HepG2 (cell line): ENCODE measurements around the gene GLDC. TPM values are rescaled to one million over a fixed set of nuclear protein-coding genes. Genes with fewer than 3 reads are reported as not detected.

ENCODE experiments used
- ATAC-seq: fragments of 200-7000 bp; cut with Tn5 transposase; 3 replicates; pipeline ENCODE4 v1.9.1; 2020; ENCODE audit warnings: mild to moderate bottlenecking, moderate library complexity
- BruUV-seq: library from RNA; stranded (reverse); fragments of 400-500 nt; replicated peaks from 2 replicates; lab custom pipeline; 2021; lab: Mats Ljungman, UMichigan
- CTCF ChIA-PET: fragments of 300-600 bp; formaldehyde crosslinking; extraction: SDS; loops from one replicate; lab custom pipeline; 2021; ENCODE audit warnings: low total read pairs, inconsistent platforms, low intra/inter-chr PET ratio; lab: Yijun Ruan, JAX
- POLR2A ChIA-PET: fragments of 350-600 bp; sonication (Branson Sonifier 250); formaldehyde crosslinking; loops from one replicate; lab custom pipeline; 2020; ENCODE audit warnings: antibody characterized with exemption, inconsistent platforms; lab: Yijun Ruan, JAX
- DNase-seq: peaks from one replicate; pipeline ENCODE4 v3.0.0-alpha.2; 2015; ENCODE audit warnings: low spot score
- FAIRE-seq: peaks from 3 replicates; lab custom pipeline; 2011; peaks lifted over from hg19 to GRCh38; lab: Jason Lieb, UNC
- H2AFZ ChIP-seq: one replicate; pipeline ENCODE4 v1.6.1; 2011; ENCODE audit warnings: low read length, inconsistent platforms
- H3K27ac ChIP-seq: fragments of 300-600 bp; 3 replicates; pipeline ENCODE4 v1.8.0; 2011; ENCODE audit warnings: mixed run types, mild to moderate bottlenecking, mixed read lengths, low read length, inconsistent platforms; ENCODE audit not compliant: insufficient read depth; ENCODE audit errors: extremely low read length
- H3K27me3 ChIP-seq, 2 experiments: fragments of 200-600 bp in 1 of 2; 2 replicates in 1 of 2; 3 replicates in 1 of 2; pipeline versions ENCODE4 v1.6.0 to v1.8.0; 2011; ENCODE audit warnings: low read length in 2 of 2, mild to moderate bottlenecking in 2 of 2, moderate library complexity in 2 of 2, inconsistent platforms in 1 of 2; ENCODE audit not compliant: insufficient read depth in 2 of 2, control insufficient read depth in 1 of 2
- H3K36me3 ChIP-seq, 2 experiments: fragments of 200-600 bp in 1 of 2; replicated peaks in 1 of 2; 2 replicates in 1 of 2; 3 replicates in 1 of 2; pipeline versions ENCODE4 v1.5.1 to v1.8.0; 2011; ENCODE audit warnings: low read length in 2 of 2, inconsistent platforms in 1 of 2; ENCODE audit not compliant: insufficient read depth in 2 of 2, control insufficient read depth in 1 of 2
- H3K4me1 ChIP-seq: 2 replicates; pipeline ENCODE4 v1.5.1; 2012; ENCODE audit warnings: low read length, inconsistent platforms; ENCODE audit not compliant: insufficient read depth
- H3K4me2 ChIP-seq: 2 replicates; pipeline ENCODE4 v1.6.0; 2011; ENCODE audit warnings: low read depth, low read length, inconsistent platforms
- H3K4me3 ChIP-seq, 3 experiments: fragments of 200-600 bp in 1 of 3; sonication (generic), shearing (Covaris generic) in 1 of 3; replicated peaks in 1 of 3; 2 replicates each; pipeline ENCODE4 v1.5.1; 2011 to 2016; ENCODE audit warnings: low read length in 3 of 3, inconsistent platforms in 2 of 3, low read depth in 2 of 3, mild to moderate bottlenecking in 2 of 3, control low read depth in 1 of 3, mixed read lengths in 1 of 3; ENCODE audit not compliant: insufficient read depth in 1 of 3
- H3K79me2 ChIP-seq: one replicate; pipeline ENCODE4 v1.6.1; 2011; ENCODE audit warnings: low read length, inconsistent platforms; ENCODE audit not compliant: insufficient read depth
- H3K9ac ChIP-seq: 2 replicates; pipeline ENCODE4 v1.6.0; 2011; ENCODE audit warnings: mild to moderate bottlenecking, low read depth, low read length, inconsistent platforms; ENCODE audit not compliant: insufficient read depth
- H3K9me3 ChIP-seq: 2 replicates; pipeline ENCODE4 v1.5.1; 2012; ENCODE audit warnings: mild to moderate bottlenecking, low read length
- H4K20me1 ChIP-seq: 2 replicates; pipeline ENCODE4 v1.6.0; 2011; ENCODE audit warnings: inconsistent platforms, mild to moderate bottlenecking, low read length, moderate library complexity; ENCODE audit not compliant: insufficient read depth
- NFATC3 ChIP-seq: sonication (generic); formaldehyde crosslinking; IDR thresholded peaks from 2 replicates; pipeline ENCODE4 v1.5.1; 2020; ENCODE audit warnings: mild to moderate bottlenecking, missing genetic modification reagents
- REL ChIP-seq: sonication (generic); formaldehyde crosslinking; conservative IDR thresholded peaks from 2 replicates; pipeline ENCODE4 v1.8.0; 2022; ENCODE audit warnings: mild to moderate bottlenecking, missing genetic modification reagents, moderate library complexity
- ZMYM3 ChIP-seq: sonication (generic); formaldehyde crosslinking; IDR thresholded peaks from 2 replicates; pipeline ENCODE4 v1.5.1; 2020; ENCODE audit warnings: mild to moderate bottlenecking, missing genetic modification reagents
- ZNF205 ChIP-seq: IDR thresholded peaks from 2 replicates; pipeline ENCODE4 v1.6.1; 2018; ENCODE audit warnings: missing biosample characterization, missing genetic modification reagents
- ZNF766 ChIP-seq: sonication (generic); formaldehyde crosslinking; IDR thresholded peaks from 2 replicates; pipeline ENCODE4 v1.5.0; 2020; ENCODE audit warnings: missing genetic modification reagents, borderline replicate concordance
- ZNF777 ChIP-seq: sonication (generic); formaldehyde crosslinking; IDR thresholded peaks from 2 replicates; pipeline ENCODE4 v1.4.0; 2020; ENCODE audit warnings: missing genetic modification reagents
- ZSCAN22 ChIP-seq: sonication (generic); formaldehyde crosslinking; IDR thresholded peaks from 2 replicates; pipeline ENCODE4 v1.4.0; 2020; ENCODE audit warnings: mild to moderate bottlenecking, missing genetic modification reagents
- WGBS: methylation state at CpG from one replicate; pipeline ENCODE4 v1.1.6; 2017; ENCODE audit warnings: low lambda C conversion rate; 5-methylcytosine and 5-hydroxymethylcytosine counted together
- in situ Hi-C: cut with HindIII; loops from 2 replicates; pipeline ENCODE4 v1.10.0; 2017; ENCODE audit warnings: low pct_unique_long_range_greater_than_20kb; ENCODE audit not compliant: extremely low pct_ligation_motif_present
- intact Hi-C: fragments of 100-400 bp; cut with micrococcal nuclease; formaldehyde crosslinking; loops from one replicate; pipeline ENCODE4 v1.10.0; 2022; ENCODE audit not compliant: unreplicated experiment
- polyA plus RNA-seq, 8 experiments: library from polyadenylated mRNA; depleted of rRNA in 3 of 8; stranded (reverse) in 7 of 8; unstranded in 1 of 8; fragments of >200 nt; fragmentation: Illumina TruSeq in 4 of 8; extraction: Trizol in 4 of 8; gene quantifications; 2 replicates each; pipeline versions ENCODE4 v1.2.1 to v1.2.3, GENCODE V29; 2011 to 2016; ENCODE audit warnings: low read depth in 4 of 8, missing spikeins in 1 of 8, mixed read lengths in 1 of 8; ENCODE audit not compliant: insufficient read depth in 1 of 8
- total RNA-seq, 5 experiments: library from RNA; depleted of rRNA; stranded (reverse); fragments of >200 nt; fragmentation: Illumina TruSeq; extraction: Trizol; gene quantifications; 2 replicates each; pipeline ENCODE4 v1.2.3, GENCODE V29; 2016; ENCODE audit warnings: low read depth in 1 of 5
- TF ChIP-seq, protein P1 (sequence below): sonication (generic); formaldehyde crosslinking; IDR thresholded peaks from 2 replicates; pipeline ENCODE4 v1.4.0; 2020; ENCODE audit warnings: mild to moderate bottlenecking, missing genetic modification reagents
- TF ChIP-seq, protein P2 (sequence below): sonication (generic); formaldehyde crosslinking; IDR thresholded peaks from 2 replicates; pipeline ENCODE4 v1.4.0; 2020; ENCODE audit warnings: missing genetic modification reagents, borderline replicate concordance
- TF ChIP-seq, protein P3 (sequence below): sonication (generic); formaldehyde crosslinking; IDR thresholded peaks from 2 replicates; pipeline ENCODE4 v1.4.0; 2020; ENCODE audit warnings: missing genetic modification reagents

The GLDC gene
- total and polyA plus RNA-seq, 2 of the 13 experiments (the other 11 are each of a cell fraction or from before 2014, with no cell fraction given), result 59.3 to 115 TPM

DNA sequence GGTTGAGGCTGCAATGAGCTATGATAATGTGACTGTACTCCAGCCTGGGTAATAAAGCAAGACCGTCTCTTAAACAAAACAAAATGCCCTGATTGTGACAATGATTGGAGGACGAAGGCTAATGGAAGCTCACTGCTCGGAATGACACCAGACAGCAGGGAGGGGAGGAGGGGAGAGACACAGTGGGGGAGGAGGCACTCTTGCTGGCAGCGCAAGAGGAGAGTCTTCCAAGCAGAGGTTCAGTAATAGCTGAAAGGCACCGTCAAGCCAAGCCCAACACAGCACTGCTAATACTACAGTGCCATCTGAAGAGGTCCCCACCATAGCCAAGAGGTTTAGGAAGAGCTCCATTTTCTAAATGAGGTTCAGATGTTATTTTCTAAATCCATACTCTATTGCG is 102.3 kb downstream of the GLDC start:
- TF ChIP-seq, protein P1, sequence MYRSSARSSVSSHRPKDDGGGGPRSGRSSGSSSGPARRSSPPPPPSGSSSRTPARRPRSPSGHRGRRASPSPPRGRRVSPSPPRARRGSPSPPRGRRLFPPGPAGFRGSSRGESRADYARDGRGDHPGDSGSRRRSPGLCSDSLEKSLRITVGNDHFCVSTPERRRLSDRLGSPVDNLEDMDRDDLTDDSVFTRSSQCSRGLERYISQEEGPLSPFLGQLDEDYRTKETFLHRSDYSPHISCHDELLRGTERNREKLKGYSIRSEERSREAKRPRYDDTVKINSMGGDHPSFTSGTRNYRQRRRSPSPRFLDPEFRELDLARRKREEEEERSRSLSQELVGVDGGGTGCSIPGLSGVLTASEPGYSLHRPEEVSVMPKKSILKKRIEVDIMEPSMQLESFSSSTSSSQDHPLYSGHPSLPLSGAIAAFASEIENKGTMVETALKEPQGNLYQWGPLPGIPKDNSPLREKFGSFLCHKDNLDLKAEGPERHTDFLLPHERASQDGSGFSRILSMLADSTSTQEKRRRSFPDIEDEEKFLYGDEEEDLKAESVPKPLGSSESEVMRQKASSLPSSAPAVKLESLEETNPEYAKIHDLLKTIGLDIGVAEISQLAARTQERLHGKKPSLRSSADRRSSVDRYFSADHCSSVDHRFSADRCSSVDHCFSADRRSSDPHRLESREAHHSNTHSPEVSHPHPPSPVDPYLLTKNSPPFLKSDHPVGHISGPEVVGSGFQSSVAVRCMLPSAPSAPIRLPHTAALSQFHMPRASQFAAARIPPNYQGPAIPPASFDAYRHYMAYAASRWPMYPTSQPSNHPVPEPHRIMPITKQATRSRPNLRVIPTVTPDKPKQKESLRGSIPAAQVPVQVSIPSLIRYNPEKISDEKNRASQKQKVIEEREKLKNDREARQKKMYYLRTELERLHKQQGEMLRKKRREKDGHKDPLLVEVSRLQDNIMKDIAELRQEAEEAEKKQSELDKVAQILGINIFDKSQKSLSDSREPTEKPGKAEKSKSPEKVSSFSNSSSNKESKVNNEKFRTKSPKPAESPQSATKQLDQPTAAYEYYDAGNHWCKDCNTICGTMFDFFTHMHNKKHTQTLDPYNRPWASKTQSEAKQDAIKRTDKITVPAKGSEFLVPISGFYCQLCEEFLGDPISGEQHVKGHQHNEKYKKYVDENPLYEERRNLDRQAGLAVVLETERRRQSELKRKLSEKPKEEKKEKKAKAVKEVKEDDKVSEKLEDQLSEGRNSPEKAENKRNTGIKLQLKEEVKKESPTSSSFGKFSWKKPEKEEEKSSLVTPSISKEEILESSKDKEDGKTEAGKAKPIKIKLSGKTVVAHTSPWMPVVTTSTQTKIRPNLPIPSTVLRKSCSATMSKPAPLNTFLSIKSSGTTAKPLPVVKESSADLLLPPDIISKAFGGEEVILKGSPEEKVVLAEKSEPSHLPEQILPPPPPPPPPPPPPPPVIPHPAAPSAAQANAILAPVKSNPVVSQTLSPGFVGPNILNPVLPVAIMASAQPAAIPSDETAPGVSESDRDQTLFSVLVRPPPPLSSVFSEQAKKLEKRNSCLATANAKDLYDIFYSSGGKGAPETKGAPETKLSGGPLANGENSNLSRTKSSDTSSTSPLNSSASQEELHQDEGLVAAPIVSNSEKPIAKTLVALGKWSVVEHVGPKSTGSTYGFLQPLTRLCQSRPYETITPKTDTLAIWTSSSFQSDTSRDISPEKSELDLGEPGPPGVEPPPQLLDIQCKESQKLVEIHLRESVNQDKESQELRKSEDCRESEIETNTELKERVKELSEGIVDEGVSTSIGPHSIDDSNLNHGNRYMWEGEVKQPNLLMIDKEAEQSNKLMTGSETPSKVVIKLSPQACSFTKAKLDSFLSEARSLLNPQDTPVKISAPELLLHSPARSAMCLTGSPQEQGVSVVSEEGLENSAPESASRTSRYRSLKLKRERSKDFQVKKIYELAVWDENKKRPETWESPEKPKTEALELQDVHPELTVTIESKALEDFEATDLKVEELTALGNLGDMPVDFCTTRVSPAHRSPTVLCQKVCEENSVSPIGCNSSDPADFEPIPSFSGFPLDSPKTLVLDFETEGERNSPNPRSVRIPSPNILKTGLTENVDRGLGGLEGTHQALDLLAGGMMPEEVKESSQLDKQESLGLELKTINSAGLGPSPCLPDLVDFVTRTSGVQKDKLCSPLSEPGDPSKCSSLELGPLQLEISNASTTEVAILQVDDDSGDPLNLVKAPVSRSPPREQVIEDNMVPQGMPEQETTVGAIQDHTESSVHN, result no peak
- TF ChIP-seq ZMYM3 (CRISPR knock-in tag), result no peak
- no peak for TF ChIP-seq ZSCAN22
- TF ChIP-seq REL (CRISPR knock-in tag), result no peak
- TF ChIP-seq, protein P2, sequence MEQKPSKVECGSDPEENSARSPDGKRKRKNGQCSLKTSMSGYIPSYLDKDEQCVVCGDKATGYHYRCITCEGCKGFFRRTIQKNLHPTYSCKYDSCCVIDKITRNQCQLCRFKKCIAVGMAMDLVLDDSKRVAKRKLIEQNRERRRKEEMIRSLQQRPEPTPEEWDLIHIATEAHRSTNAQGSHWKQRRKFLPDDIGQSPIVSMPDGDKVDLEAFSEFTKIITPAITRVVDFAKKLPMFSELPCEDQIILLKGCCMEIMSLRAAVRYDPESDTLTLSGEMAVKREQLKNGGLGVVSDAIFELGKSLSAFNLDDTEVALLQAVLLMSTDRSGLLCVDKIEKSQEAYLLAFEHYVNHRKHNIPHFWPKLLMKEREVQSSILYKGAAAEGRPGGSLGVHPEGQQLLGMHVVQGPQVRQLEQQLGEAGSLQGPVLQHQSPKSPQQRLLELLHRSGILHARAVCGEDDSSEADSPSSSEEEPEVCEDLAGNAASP (CRISPR knock-in tag), result no peak
- no peak for TF ChIP-seq ZNF766 (CRISPR knock-in tag)
- no peak for TF ChIP-seq ZNF205 (CRISPR knock-in tag)
- no peak for TF ChIP-seq NFATC3 (CRISPR knock-in tag)
- TF ChIP-seq, protein P3, sequence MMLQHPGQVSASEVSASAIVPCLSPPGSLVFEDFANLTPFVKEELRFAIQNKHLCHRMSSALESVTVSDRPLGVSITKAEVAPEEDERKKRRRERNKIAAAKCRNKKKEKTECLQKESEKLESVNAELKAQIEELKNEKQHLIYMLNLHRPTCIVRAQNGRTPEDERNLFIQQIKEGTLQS (CRISPR knock-in tag), result no peak
- no peak for TF ChIP-seq ZNF777 (CRISPR knock-in tag)
- intact Hi-C loops (no loop called here), in situ Hi-C loops (no loop called here)
- peaks cover 6 to 36% of the 10 kb centered on the region in 2 experiments; a peak in 4 of 5 replicates for H3K36me3 ChIP-seq
- H3K79me2 ChIP-seq, result no peaks in the 10 kb centered on the region
- 96% methylated on average over 6 of the region's 6 CpGs for WGBS
- DNase-seq, result no peak
- ChIA-PET POLR2A (interaction anchor here (0.7 kb wide), 1 partner anchor 13 kb away, joined by 3 read pairs; no protein-coding TSS in a partner anchor), CTCF (no interaction called here)
- no peak overlapping the region for H3K9ac ChIP-seq
- H3K27ac ChIP-seq, result peak overlapping the region; percentile 61
- no peaks in the 10 kb centered on the region for H4K20me1 ChIP-seq
- peak; percentile 39 for ATAC-seq
- no peak overlapping the region for H2AFZ ChIP-seq
- H3K4me3 ChIP-seq, result no peak overlapping the region
- no peak overlapping the region for H3K4me2 ChIP-seq
- no peaks in the 10 kb centered on the region for H3K9me3 ChIP-seq
- FAIRE-seq, result no peak
- H3K27me3 ChIP-seq, result no peaks in the 10 kb centered on the region
- BruUV-seq, result no TSS peak
- peaks cover 14% of the 10 kb centered on the region for H3K4me1 ChIP-seq
